Ovary (tissue), 9 donors: ENCODE measurements around the gene ZMYND10. TPM values are rescaled to one million over a fixed set of nuclear protein-coding genes. Genes with fewer than 3 reads are reported as not detected.

Experiments used
- DNase-seq, 5 donors: peaks; one replicate each; pipeline ENCODE4 v3.0.0-alpha.2; 2019 to 2020
- H3K27ac ChIP-seq, 2 donors: fragments of 200-600 bp; one replicate each; pipeline versions ENCODE4 v1.5.1 to v1.8.0; 2019 to 2022
- H3K27me3 ChIP-seq: fragments of 200-600 bp; one replicate; pipeline ENCODE4 v1.8.0; 2022
- H3K36me3 ChIP-seq: fragments of 200-600 bp; sonication (generic); one replicate; pipeline ENCODE4 v1.5.1; 2019
- H3K4me1 ChIP-seq: one replicate; pipeline ENCODE4 v1.8.1; 2013; ENCODE audit warnings: mild to moderate bottlenecking, moderate library complexity; ENCODE audit not compliant: insufficient read depth
- H3K4me3 ChIP-seq: fragments of 200-600 bp; sonication (generic); one replicate; pipeline ENCODE4 v1.5.1; 2017
- H3K9me3 ChIP-seq, 2 donors: fragments of 200-600 bp in 1 of 2; sonication (generic) in 1 of 2; one replicate each; pipeline versions ENCODE4 v1.5.1 to v1.8.1; 2013 to 2019; ENCODE audit warnings: mild to moderate bottlenecking in 1 of 2, moderate library complexity in 1 of 2
- CTCF ChIP-seq, 3 donors: fragments of 450-650 bp in 2 of 3; fragments of 200-600 bp in 1 of 3; IDR thresholded peaks; one replicate each; pipeline versions ENCODE4 v1.5.1 to v1.8.0; 2016 to 2022; ENCODE audit warnings: antibody characterized with exemption in 3 of 3, mild to moderate bottlenecking in 1 of 3
- EP300 ChIP-seq: sonication (generic); formaldehyde crosslinking; IDR thresholded peaks from one replicate; pipeline ENCODE4 v1.6.1; 2017; ENCODE audit warnings: antibody characterized with exemption
- POLR2A ChIP-seq: fragments of 450-650 bp; IDR thresholded peaks from one replicate; pipeline ENCODE4 v1.6.1; 2017; ENCODE audit warnings: antibody characterized with exemption, mild to moderate bottlenecking, moderate library complexity
- WGBS, 3 donors: extraction: QIAGEN DNeasy Blood & Tissue Kit in 1 of 3; methylation state at CpG; one replicate each; pipeline versions ENCODE4 v1.1.5 to v1.1.7; 2013 to 2017; 5-methylcytosine and 5-hydroxymethylcytosine counted together
- intact Hi-C, 4 donors: fragments of 100-400 bp; cut with DNase I; formaldehyde crosslinking; loops; one replicate each; pipeline versions ENCODE4 v1.11.0 to v1.15.1; 2022 to 2023
- polyA plus RNA-seq, 2 donors: library from polyadenylated mRNA; stranded (reverse); fragments of 200-250 nt in 1 of 2; fragments of 350-450 nt in 1 of 2; fragmentation: Illumina TruSeq in 1 of 2; extraction: RNeasy Lipid Tissue Mini Kit (QIAGEN cat#74804) in 1 of 2; gene quantifications; one replicate each; pipeline ENCODE4 v1.2.3, GENCODE V29; 2013 to 2014
- total RNA-seq, 7 donors: library from RNA; depleted of rRNA in 2 of 7; stranded (reverse); fragments of >200 nt in 2 of 7; fragmentation: NEBNext Ultra II Directional in 3 of 7; extraction: Animal tissue kit (Norgen Biotek cat#: 25700) in 3 of 7; gene quantifications; one replicate each; pipeline versions ENCODE4 v1.1.0 to v1.2.4, GENCODE V29; 2016 to 2023
- donor health status: DM: no; HTN: no; CAD: no; lungs with moderate emphysema.
- donor health status: DM: no; HTN: no; CAD: no.
- donor health status: Bipolar disorder and iron deficiency.
- donor health status: DM: yes; HTN: yes; CAD: no.
- donor health status: DM: no; HTN: no; CAD: no.
- donor health status: DM: yes; HTN: yes; CAD: no.

ZMYND10 gene
- total and polyA plus RNA-seq, 9 donors = 0.50 to 75.1 (median 3.0) TPM

DNA sequence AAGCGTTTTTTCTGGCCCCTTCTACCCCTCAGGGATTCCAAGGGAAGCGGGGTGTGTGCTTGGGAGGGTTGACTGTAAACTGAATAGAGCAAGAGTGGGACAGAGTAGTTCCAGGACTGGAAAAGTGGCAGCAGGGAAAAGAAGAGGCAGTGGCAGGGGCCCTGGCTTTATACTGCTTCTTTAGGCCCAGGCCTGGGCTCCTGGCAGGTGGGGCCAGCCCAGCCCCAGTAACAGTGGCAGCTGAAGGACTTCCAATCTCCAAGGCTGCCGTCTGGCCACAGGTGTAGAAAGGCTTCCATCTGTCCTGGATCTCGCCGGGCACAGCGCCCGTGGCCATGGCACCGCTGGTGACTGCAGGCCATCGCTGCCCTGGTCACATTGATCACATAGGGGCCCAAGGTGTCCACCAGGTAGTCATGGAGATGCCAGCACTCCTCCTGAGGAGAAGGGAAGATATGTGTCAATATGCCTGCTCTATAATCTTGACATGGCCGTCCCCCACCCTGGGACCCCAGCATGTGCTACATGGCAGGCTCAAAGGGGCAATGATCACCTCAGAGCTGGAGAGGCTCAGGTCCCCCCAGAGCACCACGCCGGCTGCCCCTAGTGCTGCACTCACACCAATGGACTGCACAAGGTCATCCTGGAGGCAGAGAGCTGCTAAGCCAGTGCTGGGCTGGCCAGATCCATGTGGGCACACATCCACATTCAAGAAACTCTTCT is 52.3 kb downstream of the ZMYND10 start:
- no peak for TF ChIP-seq POLR2A
- no peak for TF ChIP-seq EP300
- no peak for TF ChIP-seq CTCF (IDR thresholded peaks at IDR 0.05)

DNA sequence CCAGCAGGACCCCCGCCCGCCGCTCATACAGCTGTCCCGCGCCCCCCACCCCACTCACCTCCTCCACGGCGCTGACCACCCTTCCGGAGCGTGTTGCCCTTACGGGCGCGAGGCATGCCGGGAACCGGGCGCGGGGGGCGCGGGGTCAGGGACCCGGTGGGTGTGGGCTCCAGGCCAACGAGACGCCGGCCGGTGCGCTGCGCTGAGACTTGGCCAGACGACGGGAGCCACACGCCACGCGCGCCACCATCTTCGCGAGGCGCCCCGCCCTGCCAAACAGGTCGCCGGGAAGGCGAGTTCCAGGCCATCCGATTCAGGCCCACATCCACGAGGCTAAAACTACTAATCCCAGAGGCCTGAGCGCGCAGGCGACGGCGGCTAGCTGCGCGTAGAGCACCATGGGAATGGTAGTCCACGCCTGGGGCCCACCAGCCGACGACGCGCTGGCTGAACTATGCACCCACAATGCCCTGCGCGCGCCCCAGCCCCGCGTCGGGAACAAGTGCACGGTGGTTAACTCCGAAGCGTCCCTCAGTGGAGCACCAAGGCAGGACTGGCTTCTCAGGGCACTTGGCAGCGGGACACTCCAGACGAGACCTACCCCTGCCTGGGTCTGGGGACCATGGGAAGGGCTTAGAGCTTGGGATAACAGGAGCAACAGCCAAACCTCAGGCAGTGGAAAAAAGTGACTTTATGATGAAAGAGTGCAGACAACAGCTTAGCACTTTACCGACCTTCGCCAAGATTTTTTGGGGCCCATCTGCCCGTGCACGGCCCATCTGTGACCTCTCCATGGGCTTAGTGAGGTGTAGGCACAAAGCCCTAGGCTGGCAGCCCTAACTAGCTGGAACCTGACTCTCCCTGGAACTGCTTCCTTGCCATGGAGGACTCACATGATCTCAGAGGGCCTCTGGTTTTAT is 53.1 kb downstream of the ZMYND10 start, which contains the start of gene IFRD2:
IFRD2 (minus strand) TSS at position 271 of the 920 bp plus-strand sequence; CDS start at position 116, 155 bp downstream.
- peak within 1 kb of the TSS; percentile 4 to 53 for H3K27ac ChIP-seq
- 1 to 2% (median 1%) methylated on average over 35 to 67 of the region's 67 CpGs for WGBS, 3 donors
- peak within 1 kb of the TSS; percentile 67 for H3K4me3 ChIP-seq

More for the DNA sequence above, 52.3 kb downstream of the ZMYND10 start:
- Histone ChIP-seq H3K36me3 (no peaks in the 10 kb centered on the region), H3K4me3 (peak overlapping the region; percentile 32), H3K9me3 (no peaks in the 10 kb centered on the region), H3K27me3 (no peaks in the 10 kb centered on the region), H3K4me1 (peaks cover 7% of the 10 kb centered on the region), H3K27ac (no peak overlapping the region)
- peak in 3 of 5 donors; percentile 54 to 62 (median 60) for DNase-seq
- WGBS, 3 donors = 72 to 76% (median 73%) methylated on average over 12 of the region's 12 CpGs
- intact Hi-C loops = no loop called here

More for the DNA sequence above, 53.1 kb downstream of the ZMYND10 start, which contains the start of gene IFRD2:
- Histone ChIP-seq H3K9me3 (no peaks in the 10 kb centered on the region), H3K36me3 (no peaks in the 10 kb centered on the region), H3K4me1 (peaks cover 6% of the 10 kb centered on the region), H3K27me3 (no peaks in the 10 kb centered on the region)
- intact Hi-C loops = no loop called here
- TF ChIP-seq CTCF (IDR thresholded peaks at IDR 0.05) (peak in 1 of 3 donors; percentile 14), EP300 (no peak), POLR2A (peak; percentile 79)
- peak; percentile 95 to 97 (median 95) for DNase-seq

Other genes starting within 250 kb of the ZMYND10 start
- gene SEMA3F, start 190.4 kb downstream of the ZMYND10 start, total RNA-seq = 10 to 100 TPM in 2 of 7 donors, 1 to 10 TPM in 5; 1.9 to 31.5 (median 7.2) TPM
- gene SEMA3F, start 190.4 kb downstream of the ZMYND10 start, polyA plus RNA-seq = 1 to 10 TPM; 3.5 to 8.3 TPM
- not detected for gene GNAT1, start 154.1 kb downstream of the ZMYND10 start, total RNA-seq
- not detected for gene GNAT1, start 154.1 kb downstream of the ZMYND10 start, polyA plus RNA-seq
- gene SLC38A3, start 140.5 kb downstream of the ZMYND10 start, total RNA-seq = 10 to 100 TPM in 2 of 7 donors, 1 to 10 TPM in 5; 3.0 to 10.9 (median 8.3) TPM
- gene SLC38A3, start 140.5 kb downstream of the ZMYND10 start, polyA plus RNA-seq = 1 to 10 TPM; 1.6 to 6.6 TPM
- 100 to 1,000 TPM in 6 of 7 donors, 10 to 100 TPM in 1; 72.3 to 259 (median 212) TPM for gene GNAI2, start 109.5 kb downstream of the ZMYND10 start, total RNA-seq
- 100 to 1,000 TPM; 189 to 309 TPM for gene GNAI2, start 109.5 kb downstream of the ZMYND10 start, polyA plus RNA-seq
- gene SEMA3B, start 76.6 kb downstream of the ZMYND10 start, total RNA-seq = 100 to 1,000 TPM in 1 of 7 donors, 10 to 100 TPM in 6; 18.4 to 224 (median 51.9) TPM
- gene SEMA3B, start 76.6 kb downstream of the ZMYND10 start, polyA plus RNA-seq = 10 to 100 TPM in 1 of 2 donors, 1 to 10 TPM in 1; 5.0 to 30.9 TPM
- gene LSMEM2, start 66.6 kb downstream of the ZMYND10 start, total RNA-seq = 1 to 10 TPM in 2 of 7 donors, under 1 TPM in 3, not detected in 2; 0.42 to 1.4 (median 0.76) TPM
- gene LSMEM2, start 66.6 kb downstream of the ZMYND10 start, polyA plus RNA-seq = 1 to 10 TPM in 1 of 2 donors, under 1 TPM in 1; 0.60 to 1.0 TPM
- 10 to 100 TPM; 31.8 to 76.9 (median 56.4) TPM for gene IFRD2, start 53.3 kb downstream of the ZMYND10 start, total RNA-seq
- 10 to 100 TPM; 14.5 to 32.8 TPM for gene IFRD2, start 53.3 kb downstream of the ZMYND10 start, polyA plus RNA-seq
- 1 to 10 TPM in 6 of 7 donors, under 1 TPM in 1; 0.58 to 4.3 (median 2.0) TPM for gene HYAL3, start 46.3 kb downstream of the ZMYND10 start, total RNA-seq
- gene HYAL3, start 46.3 kb downstream of the ZMYND10 start, polyA plus RNA-seq = 1 to 10 TPM; 1.5 to 1.9 TPM
- 10 to 100 TPM in 6 of 7 donors, 1 to 10 TPM in 1; 9.7 to 15.7 (median 13.0) TPM for gene NAA80, start 46.3 kb downstream of the ZMYND10 start, total RNA-seq
- 10 to 100 TPM in 1 of 2 donors, 1 to 10 TPM in 1; 2.6 to 11.2 TPM for gene NAA80, start 46.3 kb downstream of the ZMYND10 start, polyA plus RNA-seq
- gene HYAL1, start 42.2 kb downstream of the ZMYND10 start, total RNA-seq = 1 to 10 TPM; 1.8 to 9.3 (median 3.3) TPM
- 1 to 10 TPM; 3.6 to 4.4 TPM for gene HYAL1, start 42.2 kb downstream of the ZMYND10 start, polyA plus RNA-seq
- gene HYAL2, start 23.0 kb downstream of the ZMYND10 start, total RNA-seq = 10 to 100 TPM; 29.0 to 81.6 (median 41.2) TPM
- gene HYAL2, start 23.0 kb downstream of the ZMYND10 start, polyA plus RNA-seq = 10 to 100 TPM; 10.9 to 56.3 TPM
- gene TUSC2, start 17.5 kb downstream of the ZMYND10 start, total RNA-seq = 10 to 100 TPM; 19.4 to 26.4 (median 21.3) TPM
- 10 to 100 TPM; 21.0 to 24.0 TPM for gene TUSC2, start 17.5 kb downstream of the ZMYND10 start, polyA plus RNA-seq
- 10 to 100 TPM; 16.2 to 32.6 (median 25.5) TPM for gene RASSF1, start 4.9 kb downstream of the ZMYND10 start, total RNA-seq
- 10 to 100 TPM; 12.5 to 27.4 TPM for gene RASSF1, start 4.9 kb downstream of the ZMYND10 start, polyA plus RNA-seq
- 10 to 100 TPM; 19.4 to 26.3 (median 22.4) TPM for gene NPRL2, start 5.0 kb upstream of the ZMYND10 start, total RNA-seq
- gene NPRL2, start 5.0 kb upstream of the ZMYND10 start, polyA plus RNA-seq = 10 to 100 TPM; 21.8 to 21.9 TPM
- 10 to 100 TPM in 3 of 7 donors, 1 to 10 TPM in 4; 8.0 to 17.1 (median 9.6) TPM for gene CYB561D2, start 5.1 kb upstream of the ZMYND10 start, total RNA-seq
- gene CYB561D2, start 5.1 kb upstream of the ZMYND10 start, polyA plus RNA-seq = 10 to 100 TPM in 1 of 2 donors, 1 to 10 TPM in 1; 4.5 to 10.8 TPM
- 10 to 100 TPM; 32.3 to 58.4 (median 36.9) TPM for gene TMEM115, start 13.8 kb upstream of the ZMYND10 start, total RNA-seq
- gene TMEM115, start 13.8 kb upstream of the ZMYND10 start, polyA plus RNA-seq = 10 to 100 TPM in 1 of 2 donors, 1 to 10 TPM in 1; 8.5 to 40.2 TPM
- 1 to 10 TPM in 6 of 7 donors, under 1 TPM in 1; 0.95 to 8.6 (median 4.2) TPM for gene CACNA2D2, start 157.9 kb upstream of the ZMYND10 start, total RNA-seq
- gene CACNA2D2, start 157.9 kb upstream of the ZMYND10 start, polyA plus RNA-seq = 1 to 10 TPM; 1.8 to 2.8 TPM
- gene C3orf18, start 222.0 kb upstream of the ZMYND10 start, total RNA-seq = 10 to 100 TPM; 10.7 to 24.1 (median 17.7) TPM
- 10 to 100 TPM; 13.0 to 17.5 TPM for gene C3orf18, start 222.0 kb upstream of the ZMYND10 start, polyA plus RNA-seq
- 10 to 100 TPM in 5 of 7 donors, 1 to 10 TPM in 2; 6.8 to 35.3 (median 24.7) TPM for gene HEMK1, start 223.8 kb upstream of the ZMYND10 start, total RNA-seq
- gene HEMK1, start 223.8 kb upstream of the ZMYND10 start, polyA plus RNA-seq = 10 to 100 TPM in 1 of 2 donors, 1 to 10 TPM in 1; 7.7 to 17.3 TPM